Uterus (tissue), 2 donors: ENCODE data around the gene ZNF786.

ENCODE experiments used
- CTCF ChIP-seq, 4 experiments: fragments of 200-600 bp in 2 of 4; fragments of 450-650 bp in 2 of 4; sonication (generic) in 2 of 4; IDR thresholded peaks; one replicate each; pipeline ENCODE4 v1.5.1; 2016 to 2019; ENCODE audit warnings: antibody characterized with exemption in 4 of 4, mild to moderate bottlenecking in 2 of 4, moderate library complexity in 1 of 4
- POLR2A ChIP-seq, 2 donors: fragments of 450-650 bp; IDR thresholded peaks; one replicate each; pipeline ENCODE4 v1.6.1; 2016; ENCODE audit warnings: antibody characterized with exemption in 2 of 2, mild to moderate bottlenecking in 1 of 2, moderate library complexity in 1 of 2

- TF ChIP-seq CTCF (IDR thresholded peaks at IDR 0.05), result no peak
- TF ChIP-seq POLR2A (IDR thresholded peaks at IDR 0.05), result no peak
These were observed 12.1 kb upstream of the ZNF786 start for GRCh38 chr7:149102666-149103065.
